GM04503 (cell line): Measurements from ENCODE around the gene SIVA1.

Source experiments
- DNase-seq: peaks from one replicate; pipeline ENCODE4 v3.0.0-alpha.2; 2012; ENCODE audit warnings: low read depth

The SIVA1 gene, protein sequence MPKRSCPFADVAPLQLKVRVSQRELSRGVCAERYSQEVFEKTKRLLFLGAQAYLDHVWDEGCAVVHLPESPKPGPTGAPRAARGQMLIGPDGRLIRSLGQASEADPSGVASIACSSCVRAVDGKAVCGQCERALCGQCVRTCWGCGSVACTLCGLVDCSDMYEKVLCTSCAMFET

DNA sequence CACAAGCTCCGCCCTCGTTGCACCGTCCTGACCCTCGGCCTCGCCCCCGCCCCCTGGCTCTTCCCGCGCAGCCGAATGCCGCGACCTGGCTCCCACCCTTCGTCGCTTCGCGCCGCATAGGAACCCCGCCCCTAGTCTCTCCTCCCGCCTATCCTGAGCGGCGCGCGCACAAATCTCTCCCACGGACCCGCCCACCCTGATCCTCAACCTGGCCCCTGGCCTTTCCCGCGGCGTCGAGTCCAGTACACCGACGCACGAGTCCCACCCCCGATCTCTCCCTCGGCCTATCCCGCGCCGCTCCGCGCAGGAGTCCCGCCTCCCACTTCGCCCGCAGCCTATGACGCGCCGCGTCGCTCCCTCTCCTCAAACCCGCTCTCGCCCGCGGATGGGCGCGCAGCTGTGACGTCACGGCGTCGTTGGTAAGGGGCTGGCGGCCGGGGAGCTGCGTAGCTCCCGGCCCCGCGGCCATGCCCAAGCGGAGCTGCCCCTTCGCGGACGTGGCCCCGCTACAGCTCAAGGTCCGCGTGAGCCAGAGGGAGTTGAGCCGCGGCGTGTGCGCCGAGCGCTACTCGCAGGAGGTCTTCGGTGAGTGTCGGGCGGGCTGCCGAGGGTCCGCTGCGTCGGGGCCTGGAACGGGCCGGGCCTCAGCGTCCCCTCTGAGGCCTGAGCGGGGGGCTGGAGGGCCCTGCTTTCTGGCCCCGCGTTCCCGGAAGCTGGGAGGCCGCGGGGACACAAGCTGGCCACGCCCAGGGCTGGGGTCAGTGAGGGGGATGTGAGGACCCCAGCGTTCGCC, at the start of gene SIVA1:
Gene SIVA1 (plus strand): TSS at position 413 of the 793 bp plus-strand sequence. CDS start 55 bp downstream, at position 468.
- peak; percentile 92 for DNase-seq

DNA sequence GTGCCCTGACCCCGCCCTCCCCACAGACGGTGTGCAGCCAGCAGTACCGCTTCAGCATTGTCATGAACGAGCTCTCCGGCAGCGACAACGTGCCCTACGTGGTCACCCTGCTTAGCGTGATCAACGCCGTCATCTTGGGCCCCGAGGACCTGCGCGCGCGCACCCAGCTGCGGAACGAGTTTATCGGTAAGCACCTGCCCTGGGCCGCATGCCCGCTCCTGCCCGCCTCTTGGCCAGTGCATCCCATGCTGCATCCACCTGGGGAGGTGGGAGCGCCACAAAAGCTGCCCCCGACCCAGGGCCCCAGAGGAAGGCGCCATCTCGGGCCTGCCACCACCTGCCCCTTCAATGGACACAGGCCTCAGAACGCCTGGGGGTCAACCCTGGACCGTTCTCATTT, 49.7 kb upstream of the SIVA1 start:
- DNase-seq: no peak

DNA sequence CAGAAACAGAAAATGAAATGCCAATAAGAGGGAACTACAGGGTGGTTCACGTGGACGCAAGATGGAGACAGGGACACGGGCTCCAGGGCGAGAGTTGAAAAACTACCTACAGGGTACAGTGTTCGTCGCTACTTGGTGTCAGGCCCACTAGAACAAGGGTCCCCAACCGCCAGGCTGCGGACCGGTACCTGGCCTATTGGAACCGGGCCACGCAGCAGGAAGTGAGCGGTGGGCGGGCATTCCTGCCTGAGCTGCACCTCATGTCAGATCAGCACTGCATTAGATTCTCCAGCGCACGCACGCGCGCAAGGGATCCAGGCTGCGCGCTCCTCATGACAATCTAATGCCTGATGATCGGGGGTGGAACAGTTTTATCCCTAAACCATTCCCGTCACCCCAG, 48.7 kb upstream of the SIVA1 start:
- DNase-seq: no peak

DNA sequence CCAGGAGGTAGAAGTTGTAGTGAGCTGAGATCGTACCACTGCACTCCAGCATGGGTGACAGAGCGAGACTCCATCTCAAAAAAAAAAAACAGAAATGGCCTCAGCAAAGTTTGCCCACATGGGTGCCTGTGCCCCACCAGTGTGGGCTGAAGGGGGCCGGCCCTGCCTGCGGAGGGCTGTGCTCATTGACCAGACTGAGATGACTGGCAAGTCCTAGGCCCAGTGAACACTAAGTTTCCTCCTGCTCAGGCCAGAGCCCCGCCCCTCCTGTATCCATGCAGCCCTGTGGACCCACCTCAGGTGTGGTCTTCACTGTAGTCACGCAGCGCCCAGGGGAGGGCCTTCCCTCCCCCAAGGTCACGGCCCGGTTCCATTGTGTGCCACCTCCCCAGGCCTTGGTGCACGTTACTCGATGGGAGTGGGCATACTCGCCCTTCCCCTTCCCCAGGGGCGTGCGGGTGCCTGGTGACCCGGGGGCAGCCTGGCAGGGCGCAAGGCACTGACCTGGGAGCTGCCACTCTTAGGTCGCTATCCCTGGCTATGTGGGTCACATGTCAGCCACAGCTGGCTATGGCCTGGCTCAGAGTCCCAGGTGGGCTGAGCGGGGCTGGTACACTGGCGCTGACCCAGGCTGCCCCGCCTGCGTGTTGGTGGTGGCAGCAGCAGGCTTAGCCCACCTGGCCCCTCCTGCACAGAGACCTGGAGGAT, 47.5 kb upstream of the SIVA1 start:
- DNase-seq: no peak

DNA sequence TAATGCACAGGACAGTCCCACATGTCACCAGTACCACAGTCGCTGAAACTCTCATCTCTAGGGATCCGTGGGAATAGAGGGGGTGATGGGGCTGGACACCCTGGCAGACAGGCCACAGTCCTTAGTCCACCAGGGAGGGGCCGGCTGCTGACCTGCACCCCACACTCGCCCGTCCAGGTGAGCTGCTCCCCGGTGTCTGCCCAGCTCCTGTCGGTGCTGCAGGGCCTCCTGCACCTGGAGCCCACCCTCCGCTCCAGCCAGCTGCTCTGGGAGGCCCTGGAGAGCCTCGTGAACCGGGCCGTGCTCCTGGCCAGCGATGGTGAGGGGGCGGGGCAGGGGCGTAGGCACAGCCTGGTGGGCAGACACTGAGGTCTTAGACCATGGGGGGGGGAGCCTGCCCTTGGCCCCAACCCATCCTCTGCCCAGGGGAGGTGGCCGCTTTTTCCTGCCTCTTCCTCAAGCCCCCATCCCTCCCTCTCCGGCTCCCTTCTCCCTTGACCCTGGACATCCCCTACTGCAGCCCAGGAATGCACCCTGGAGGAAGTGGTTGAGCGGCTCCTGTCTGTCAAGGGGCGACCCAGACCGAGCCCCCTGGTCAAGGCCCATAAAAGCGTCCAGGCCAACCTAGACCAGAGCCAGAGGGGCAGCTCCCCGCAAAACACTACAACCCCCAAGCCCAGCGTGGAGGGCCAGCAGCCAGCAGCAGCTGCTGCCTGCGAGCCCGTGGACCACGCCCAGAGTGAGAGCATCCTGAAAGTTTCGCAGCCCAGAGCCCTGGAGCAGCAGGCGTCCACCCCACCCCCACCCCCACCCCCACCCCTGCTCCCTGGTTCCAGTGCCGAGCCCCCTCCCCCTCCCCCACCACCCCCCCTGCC, 46.0 kb upstream of the SIVA1 start:
- DNase-seq: no peak

DNA sequence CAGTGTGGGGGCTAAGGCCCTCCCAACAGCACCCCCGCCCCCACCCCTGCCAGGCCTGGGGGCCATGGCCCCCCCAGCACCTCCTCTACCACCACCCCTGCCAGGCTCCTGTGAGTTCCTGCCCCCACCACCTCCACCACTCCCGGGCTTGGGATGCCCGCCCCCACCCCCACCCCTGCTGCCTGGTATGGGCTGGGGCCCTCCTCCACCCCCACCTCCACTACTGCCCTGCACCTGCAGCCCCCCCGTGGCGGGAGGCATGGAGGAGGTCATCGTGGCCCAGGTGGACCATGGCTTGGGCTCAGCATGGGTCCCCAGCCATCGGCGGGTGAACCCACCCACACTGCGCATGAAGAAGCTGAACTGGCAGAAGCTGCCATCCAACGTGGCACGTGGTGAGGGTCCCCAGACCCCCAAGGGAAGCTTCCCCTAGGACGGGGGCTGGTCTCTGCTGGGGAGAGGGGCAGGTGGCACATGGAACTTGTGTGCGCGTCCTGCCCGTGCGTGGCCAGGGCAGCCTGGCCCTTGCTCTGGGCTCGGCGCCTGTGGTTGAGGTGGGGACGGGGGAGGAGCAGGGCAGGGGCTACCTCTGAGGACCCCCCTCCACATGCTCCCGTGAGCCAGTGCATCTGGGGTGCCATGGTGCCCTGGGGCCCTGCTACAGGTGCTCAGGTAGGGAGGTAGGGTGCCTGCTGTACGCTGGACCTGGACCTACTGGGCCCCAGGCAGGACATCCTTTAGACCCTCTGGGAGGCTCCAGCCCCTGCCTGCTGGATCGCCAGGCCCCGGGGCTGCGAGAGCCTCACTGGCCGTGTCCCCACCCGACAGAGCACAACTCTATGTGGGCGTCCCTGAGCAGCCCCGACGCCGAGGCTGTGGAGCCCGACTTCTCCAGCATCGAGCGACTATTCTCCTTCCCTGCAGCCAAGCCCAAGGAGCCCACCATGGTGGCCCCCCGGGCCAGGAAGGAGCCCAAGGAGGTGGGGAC, 45.0 kb upstream of the SIVA1 start:
- no peak for DNase-seq

DNA sequence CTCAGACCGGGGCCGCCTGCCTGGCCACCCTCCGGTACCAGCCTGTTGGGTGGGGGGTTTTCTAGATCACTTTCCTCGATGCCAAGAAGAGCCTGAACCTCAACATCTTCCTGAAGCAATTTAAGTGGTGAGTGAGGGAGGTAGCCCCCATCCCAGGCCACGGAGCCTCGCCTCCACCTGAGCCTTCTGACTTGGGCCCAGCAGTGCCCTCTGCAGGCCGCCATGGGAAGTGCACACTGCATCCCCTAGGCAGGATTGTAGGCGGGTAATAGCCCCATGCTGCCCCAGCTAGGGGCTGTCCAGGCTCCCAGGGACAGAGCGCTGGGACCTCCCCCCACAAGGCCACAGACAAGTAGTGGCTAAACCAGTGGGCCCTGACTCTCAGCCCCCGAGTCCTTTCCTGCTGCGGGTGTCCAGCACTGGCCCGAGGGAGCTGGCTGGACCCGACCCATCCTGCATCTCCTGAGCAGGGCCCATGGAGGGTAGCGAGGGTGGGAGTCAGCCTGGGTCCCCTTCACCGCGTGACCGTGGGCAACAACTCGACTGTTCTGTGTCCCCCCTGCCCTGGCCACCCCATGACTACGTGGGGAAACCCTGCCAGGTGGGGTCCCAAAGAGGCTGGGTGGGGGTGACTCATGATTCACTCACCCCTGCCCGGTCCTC, 44.2 kb upstream of the SIVA1 start:
- DNase-seq: no peak

DNA sequence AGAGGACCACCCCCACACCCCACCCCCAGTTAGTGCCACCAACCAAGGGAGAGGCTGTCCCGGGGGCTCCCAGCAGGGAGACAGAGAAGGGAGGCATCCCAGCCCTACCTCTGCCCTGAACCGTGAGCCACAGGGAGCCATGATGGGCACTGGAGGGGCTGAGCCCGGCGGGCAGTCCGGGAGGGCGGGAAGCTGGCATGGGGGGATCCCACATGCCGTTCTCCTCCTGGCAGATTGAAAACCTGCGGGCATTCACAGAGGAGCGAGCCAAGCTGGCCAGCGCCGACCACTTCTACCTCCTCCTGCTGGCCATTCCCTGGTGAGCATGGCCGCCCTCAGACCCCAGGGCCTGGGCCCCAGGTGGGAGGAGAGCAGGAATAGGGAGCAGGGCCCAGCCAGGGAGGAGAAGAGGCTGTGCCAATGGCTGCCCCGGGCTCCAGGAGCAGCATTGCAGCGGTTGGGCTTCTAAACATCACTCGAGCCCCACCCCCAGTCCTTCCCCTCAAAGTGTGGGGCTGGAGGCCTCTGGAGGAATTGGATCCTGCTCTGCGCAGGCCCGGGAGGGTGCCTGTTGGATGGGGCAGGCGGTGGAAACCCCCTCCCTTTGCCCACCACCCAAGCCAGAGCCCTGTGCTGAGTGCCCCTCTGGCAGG, 43.4 kb upstream of the SIVA1 start:
- DNase-seq: no peak

DNA sequence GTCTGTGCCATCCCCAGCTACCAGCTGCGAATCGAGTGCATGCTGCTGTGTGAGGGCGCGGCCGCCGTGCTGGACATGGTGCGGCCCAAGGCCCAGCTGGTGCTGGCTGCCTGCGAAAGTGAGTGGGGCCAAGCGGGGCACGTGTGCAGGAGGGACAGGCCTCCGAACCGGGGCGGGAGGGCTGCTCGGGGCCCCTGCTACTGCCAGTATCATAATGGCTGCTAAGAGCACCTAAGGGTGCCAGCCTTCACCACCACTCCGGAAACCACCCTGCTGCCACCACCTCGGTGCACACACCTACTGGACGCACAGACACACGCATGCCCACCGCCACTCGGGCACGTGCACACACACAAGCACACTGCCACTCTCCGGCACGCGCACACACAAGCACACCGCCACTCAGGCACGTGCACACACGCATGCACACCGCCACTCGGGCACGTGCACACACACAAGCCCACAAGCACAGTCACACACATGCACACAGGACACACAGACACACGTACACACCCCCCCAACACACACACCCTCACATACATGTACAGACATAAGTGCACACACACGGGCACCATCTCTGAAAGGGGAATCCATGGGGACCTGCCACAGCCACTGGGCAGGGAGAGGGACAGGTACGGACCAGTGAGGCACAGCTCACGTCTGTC, 42.7 kb upstream of the SIVA1 start:
- no peak for DNase-seq

DNA sequence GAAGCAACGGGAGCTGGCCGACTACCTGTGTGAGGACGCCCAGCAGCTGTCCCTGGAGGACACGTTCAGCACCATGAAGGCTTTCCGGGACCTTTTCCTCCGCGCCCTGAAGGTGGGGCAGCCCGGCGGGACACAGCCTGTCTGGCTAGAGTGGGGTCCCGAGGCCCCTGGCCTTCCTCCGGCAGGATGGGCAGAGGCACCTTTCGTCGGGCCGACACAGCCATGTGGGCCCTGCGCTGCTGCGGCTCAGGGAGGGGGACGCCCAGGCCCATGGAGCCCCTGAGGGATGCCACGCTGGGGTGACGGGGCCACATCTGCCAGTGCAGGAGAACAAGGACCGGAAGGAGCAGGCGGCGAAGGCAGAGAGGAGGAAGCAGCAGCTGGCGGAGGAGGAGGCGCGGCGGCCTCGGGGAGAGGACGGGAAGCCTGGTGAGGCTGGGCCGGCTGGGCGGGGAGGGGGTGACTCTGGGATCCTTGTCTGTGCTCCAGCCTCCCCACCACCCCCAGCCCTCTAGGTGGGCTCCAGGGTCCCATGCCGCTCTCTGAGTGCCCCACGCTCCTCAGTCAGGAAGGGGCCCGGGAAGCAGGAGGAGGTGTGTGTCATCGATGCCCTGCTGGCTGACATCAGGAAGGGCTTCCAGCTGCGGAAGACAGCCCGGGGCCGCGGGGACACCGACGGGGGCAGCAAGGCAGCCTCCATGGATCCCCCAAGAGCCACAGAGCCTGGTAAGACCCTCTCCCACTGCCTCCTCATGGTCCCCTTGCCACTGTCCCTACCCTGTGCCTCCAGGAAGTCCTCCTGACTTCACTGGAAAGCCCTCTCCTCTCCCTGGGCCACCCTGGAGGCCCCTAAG, 39.8 kb upstream of the SIVA1 start:
- no peak for DNase-seq

DNA sequence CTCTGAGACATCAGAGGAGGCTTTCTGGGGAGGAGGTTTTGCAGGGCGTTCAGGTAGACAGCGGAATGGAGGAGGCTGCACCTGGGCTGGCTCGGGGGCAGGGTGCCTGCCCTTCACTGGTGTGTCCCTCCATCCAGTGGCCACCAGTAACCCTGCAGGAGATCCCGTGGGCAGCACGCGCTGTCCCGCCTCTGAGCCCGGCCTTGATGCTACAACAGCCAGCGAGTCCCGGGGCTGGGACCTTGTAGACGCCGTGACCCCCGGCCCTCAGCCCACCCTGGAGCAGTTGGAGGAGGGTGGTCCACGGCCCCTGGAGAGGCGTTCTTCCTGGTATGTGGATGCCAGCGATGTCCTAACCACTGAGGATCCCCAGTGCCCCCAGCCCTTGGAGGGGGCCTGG, 38.9 kb upstream of the SIVA1 start:
- DNase-seq: no peak

DNA sequence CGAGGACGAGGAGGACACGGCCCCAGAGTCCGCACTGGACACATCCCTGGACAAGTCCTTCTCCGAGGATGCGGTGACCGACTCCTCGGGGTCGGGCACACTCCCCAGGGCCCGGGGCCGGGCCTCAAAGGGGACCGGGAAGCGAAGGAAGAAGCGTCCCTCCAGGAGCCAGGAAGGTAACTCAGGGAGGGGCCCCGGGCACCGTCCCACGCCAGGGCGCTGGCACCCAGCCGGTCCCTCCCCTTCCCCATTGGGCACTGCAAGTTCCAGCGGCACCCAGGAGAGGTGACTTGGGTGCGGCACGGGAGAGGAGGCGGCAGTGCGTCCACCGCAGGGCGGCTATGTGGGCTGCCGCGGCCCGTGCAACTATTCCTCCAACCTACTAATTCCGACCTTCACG, 38.3 kb upstream of the SIVA1 start:
- DNase-seq: no peak

DNA sequence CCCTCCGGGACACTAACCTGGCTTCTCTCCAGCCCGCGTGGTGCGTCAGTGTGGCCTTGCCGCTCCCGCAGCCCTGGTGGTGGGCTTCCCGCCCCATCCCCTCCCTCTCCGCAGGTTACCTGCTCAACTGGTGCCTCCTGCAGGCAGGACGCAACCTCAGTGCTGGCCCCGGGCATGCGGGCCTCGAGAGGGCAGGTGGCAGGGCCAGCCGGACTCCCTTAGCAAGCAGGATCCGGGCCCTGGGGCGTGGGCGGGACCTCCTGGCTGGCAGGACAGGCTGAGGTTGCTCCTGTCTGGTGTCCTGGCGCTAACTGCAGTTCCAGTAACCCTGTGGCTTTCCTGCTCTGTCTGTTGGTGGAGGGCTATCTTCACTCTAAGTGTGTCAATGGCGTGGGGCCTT, 37.5 kb upstream of the SIVA1 start:
- DNase-seq: no peak

DNA sequence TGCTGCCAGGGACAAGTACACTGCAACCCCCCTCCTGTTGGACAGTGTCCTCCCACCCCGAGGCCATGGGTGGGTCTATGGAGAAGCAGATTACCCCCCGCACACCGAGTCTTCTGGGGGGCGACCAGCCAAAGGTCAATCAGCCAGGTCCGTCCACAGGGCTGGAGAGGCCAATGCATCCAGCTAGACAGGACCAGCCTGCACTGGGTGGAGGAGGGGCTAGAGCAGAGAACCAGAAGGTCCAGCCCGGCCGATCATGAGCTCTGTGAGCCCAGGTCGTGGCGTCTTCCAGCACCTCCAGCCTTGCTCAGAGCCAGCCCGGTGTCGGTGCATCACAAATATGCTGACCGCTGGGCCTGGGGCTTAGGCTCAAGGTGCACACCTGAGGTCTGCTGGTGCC, 37.1 kb upstream of the SIVA1 start:
- no peak for DNase-seq

DNA sequence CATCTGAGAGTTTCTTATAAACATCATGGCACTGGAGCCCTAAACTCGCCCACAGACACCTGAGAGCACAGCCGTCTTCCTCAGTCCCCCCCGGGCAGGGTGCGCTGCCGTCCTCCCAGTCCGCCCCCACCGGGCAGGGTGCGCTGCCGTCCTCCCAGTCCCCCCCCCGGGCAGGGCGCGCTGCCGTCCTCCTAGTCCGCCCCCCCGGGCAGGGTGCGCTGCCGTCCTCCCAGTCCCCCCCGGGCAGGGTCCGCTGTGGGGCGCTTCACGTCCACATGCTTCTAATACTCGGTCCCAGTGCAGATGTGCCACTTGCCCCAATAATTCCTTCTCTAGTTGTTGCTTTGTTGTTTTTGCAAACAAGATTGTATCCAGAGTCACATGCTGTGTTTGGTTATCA, 35.8 kb upstream of the SIVA1 start:
- DNase-seq: no peak

DNA sequence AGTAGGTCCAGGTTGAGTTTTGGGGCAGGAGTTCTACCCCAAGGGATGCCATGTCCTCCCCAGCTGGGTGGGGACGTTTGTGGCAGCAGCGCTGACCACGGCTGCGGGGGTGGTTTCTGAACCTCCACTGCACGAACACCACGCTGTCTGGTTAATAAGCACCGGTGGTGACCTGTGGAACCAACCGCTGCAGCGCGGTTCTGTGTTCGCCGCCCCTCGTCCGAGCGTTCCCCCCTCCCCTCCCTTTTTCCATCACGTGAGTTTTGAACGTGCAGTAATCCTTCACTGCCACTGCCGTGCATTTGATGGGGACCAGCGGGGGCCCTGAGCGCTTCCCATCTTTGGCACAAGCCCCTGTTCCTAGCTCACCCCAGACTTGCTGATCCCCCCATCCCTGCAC, 35.3 kb upstream of the SIVA1 start:
- DNase-seq: no peak

DNA sequence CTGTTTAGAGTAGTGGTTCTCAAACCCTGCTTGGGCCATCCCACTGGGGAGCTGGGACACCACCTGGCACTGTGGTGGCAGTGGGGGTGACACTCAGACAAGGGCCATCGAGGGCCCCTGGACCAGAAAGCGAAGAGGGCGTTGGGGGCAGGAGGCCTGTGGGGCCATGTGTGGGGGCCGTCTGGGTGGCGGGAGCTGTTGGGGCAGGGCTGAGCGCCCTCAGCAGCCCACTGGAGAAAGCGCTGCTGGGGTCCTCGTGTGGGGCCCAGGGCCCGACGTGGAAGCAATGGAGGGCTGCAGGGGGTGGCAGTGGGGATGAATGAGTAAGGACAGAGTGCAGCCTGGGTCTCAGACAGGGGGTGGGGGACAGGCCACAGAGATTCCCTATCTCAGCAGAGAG, 34.8 kb upstream of the SIVA1 start:
- no peak for DNase-seq

DNA sequence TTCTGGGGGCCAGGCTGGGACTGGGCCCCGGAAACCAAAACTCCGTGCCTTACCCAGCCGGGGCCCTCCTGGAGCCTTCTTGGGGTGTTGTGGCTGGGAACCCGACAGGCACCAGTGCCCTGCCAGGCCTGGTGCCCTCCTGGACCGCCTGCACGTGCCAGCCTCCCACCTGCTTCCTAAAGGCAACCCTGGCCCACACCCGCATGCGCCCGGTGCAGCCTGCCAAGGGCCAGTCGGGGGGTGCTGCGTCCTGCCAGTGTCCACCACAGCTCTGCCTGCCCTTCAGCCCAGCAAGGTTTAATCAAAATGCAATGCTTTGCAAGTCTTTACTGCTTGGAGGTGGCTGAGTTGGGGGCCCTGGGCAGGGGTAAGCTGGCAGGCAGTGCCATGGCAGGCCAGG, 34.1 kb upstream of the SIVA1 start:
- DNase-seq: no peak

DNA sequence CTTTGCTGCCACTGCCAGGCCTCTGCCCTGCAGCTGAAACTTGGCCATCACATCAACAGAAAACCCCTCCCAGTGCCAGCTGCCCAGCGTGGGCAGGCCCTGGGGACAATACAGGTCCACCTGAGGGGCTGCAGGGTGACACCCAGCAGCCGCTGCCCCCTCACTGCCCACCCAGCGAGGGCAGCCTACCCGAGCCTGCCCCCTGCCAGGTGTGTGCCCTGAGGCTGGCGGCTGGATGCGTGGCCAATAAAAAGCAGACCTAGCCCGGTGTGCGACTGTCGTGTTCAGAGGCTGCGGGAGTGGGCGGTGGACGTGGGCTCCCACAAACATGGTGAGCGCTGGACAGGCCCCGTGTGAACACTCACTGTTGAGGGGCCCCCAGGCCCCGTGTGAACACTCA, 33.6 kb upstream of the SIVA1 start:
- DNase-seq: no peak
